Osteocyte (in vitro differentiated cells): ENCODE data around the gene MYO15B. TPM values are rescaled to one million over a fixed set of nuclear protein-coding genes. Genes with fewer than 3 reads are reported as not detected.
A peak's percentile ranks its signal among the peaks of the same experiment; 100 is the strongest.

ENCODE experiments used
- DNase-seq: peaks from one replicate; pipeline ENCODE4 v3.0.0; 2021; ENCODE audit warnings: mixed read lengths; ENCODE audit not compliant: unreplicated experiment; ENCODE audit errors: extremely low spot score
- H3K27ac Mint-ChIP-seq: one replicate; pipeline ENCODE4 v1.8.0; 2021; ENCODE audit warnings: mild to moderate bottlenecking, mixed read lengths; ENCODE audit not compliant: unreplicated experiment
- H3K27me3 Mint-ChIP-seq: one replicate; pipeline ENCODE4 v1.8.0; 2021; ENCODE audit warnings: mixed read lengths; ENCODE audit not compliant: unreplicated experiment
- H3K36me3 Mint-ChIP-seq: one replicate; pipeline ENCODE4 v1.8.0; 2021; ENCODE audit warnings: mixed read lengths; ENCODE audit not compliant: unreplicated experiment
- H3K4me1 Mint-ChIP-seq: one replicate; pipeline ENCODE4 v1.8.0; 2021; ENCODE audit warnings: mixed read lengths; ENCODE audit not compliant: unreplicated experiment
- H3K4me3 Mint-ChIP-seq: one replicate; pipeline ENCODE4 v1.8.0; 2021; ENCODE audit warnings: mild to moderate bottlenecking, moderate library complexity, mixed read lengths; ENCODE audit not compliant: unreplicated experiment
- H3K9me3 Mint-ChIP-seq: one replicate; pipeline ENCODE4 v1.8.0; 2021; ENCODE audit warnings: mixed read lengths; ENCODE audit not compliant: unreplicated experiment
- total RNA-seq: library from RNA; stranded (reverse); gene quantifications from 2 replicates; pipeline ENCODE4 v1.2.1, GENCODE V29; 2021
- TF ChIP-seq, protein P1 (sequence below): fragments of 200-600 bp; sonication (generic); IDR thresholded peaks from 2 replicates; pipeline ENCODE4 v1.5.0; 2021; ENCODE audit warnings: antibody characterized with exemption, mild to moderate bottlenecking, moderate library complexity

MYO15B gene
- total RNA-seq, 1 donor from 2014 or later: 40.8 TPM

DNA sequence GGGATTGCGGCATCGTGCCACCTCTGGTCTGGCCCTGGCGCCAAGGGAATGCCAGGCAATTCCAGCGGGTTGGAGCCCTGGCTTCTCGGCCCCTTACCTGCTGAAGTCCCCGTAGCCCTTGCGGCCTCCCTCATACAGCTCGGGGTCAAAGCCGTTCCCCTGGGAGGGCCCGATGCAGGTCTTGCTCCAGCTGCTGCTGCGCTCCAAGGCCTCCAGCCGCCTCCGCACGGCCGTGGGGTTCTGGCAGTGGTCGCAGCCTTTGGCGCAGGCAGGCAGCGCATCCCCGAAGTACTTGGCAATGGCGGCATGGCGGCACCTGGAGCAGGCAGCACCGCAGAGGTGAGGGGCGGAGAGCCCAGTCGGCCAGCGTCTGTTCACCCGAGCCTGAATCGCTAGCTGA lies 43.8 kb downstream of the MYO15B start:
- Mint-ChIP-seq H3K27ac (no peak overlapping the region), H3K9me3 (no peaks in the 10 kb centered on the region), H3K27me3 (no peaks in the 10 kb centered on the region), H3K4me1 (peaks cover 24% of the 10 kb centered on the region), H3K4me3 (no peak overlapping the region), H3K36me3 (peaks cover 5% of the 10 kb centered on the region)
- DNase-seq: no peak
- TF ChIP-seq, protein P1, sequence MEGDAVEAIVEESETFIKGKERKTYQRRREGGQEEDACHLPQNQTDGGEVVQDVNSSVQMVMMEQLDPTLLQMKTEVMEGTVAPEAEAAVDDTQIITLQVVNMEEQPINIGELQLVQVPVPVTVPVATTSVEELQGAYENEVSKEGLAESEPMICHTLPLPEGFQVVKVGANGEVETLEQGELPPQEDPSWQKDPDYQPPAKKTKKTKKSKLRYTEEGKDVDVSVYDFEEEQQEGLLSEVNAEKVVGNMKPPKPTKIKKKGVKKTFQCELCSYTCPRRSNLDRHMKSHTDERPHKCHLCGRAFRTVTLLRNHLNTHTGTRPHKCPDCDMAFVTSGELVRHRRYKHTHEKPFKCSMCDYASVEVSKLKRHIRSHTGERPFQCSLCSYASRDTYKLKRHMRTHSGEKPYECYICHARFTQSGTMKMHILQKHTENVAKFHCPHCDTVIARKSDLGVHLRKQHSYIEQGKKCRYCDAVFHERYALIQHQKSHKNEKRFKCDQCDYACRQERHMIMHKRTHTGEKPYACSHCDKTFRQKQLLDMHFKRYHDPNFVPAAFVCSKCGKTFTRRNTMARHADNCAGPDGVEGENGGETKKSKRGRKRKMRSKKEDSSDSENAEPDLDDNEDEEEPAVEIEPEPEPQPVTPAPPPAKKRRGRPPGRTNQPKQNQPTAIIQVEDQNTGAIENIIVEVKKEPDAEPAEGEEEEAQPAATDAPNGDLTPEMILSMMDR: no peak

DNA sequence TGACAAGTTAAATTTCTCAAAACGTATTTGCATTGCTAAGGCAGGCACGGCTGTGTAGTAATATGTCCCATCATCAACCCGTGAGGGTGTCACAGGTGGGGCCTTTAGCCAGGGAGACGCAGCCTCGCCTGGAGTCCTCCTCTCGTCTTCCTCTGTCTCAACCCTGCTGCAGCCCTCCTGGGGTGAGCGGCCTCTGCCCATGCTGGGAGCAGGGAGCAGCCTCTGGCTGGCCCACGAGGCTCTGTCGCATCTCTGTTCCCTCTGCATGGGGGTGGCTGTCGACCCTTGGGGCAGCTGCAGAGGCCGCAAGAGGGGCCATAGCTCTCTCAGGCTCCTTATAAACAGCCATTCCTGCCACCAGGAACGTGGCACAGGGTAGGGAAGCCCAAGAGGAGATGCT lies 44.8 kb downstream of the MYO15B start:
- no peak overlapping the region for H3K4me3 Mint-ChIP-seq
- H3K27ac Mint-ChIP-seq: no peak overlapping the region
- TF ChIP-seq, protein P1: no peak
- no peak for DNase-seq
- H3K4me1 Mint-ChIP-seq: peaks cover 24% of the 10 kb centered on the region
- H3K9me3 Mint-ChIP-seq: no peaks in the 10 kb centered on the region
- H3K27me3 Mint-ChIP-seq: no peaks in the 10 kb centered on the region
- H3K36me3 Mint-ChIP-seq: peaks cover 5% of the 10 kb centered on the region

DNA sequence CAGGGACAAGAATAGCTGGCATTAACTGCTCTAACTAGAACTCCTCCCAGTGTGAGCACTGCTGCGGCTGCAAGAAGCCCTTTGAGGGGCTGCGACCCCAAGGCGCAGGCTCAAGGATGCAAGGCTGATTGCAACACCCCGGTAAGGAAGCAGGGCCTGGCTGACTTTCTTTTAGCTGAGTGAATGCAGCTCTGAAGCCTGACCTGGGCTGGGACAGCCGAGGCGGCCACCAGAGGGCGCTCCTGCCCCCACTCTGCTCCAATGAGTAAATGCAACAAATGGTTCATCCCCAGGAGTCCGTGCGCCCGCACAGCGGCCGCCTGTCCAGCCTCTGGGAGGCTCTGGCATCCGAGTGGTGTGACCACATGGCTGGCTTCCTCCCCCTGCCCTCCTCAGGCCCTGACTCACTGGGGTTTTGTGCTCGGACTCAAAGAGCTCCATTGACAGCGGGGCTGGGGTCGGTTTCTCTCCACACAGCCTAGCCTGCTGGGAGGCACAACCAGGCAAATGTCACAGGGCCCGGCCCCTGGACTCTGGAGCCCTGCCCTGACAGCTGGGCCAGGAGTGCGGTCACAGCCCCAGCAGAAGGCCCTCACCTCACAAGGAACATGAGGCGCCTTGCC lies 45.4 kb downstream of the MYO15B start, which contains the start of gene SMIM5:
Gene SMIM5 (plus strand): TSS at position 572 of the 623 bp plus-strand sequence. CDS start 6,768 bp downstream, outside the sequence.
- H3K4me1 Mint-ChIP-seq: peaks cover 24% of the 10 kb centered on the region

DNA sequence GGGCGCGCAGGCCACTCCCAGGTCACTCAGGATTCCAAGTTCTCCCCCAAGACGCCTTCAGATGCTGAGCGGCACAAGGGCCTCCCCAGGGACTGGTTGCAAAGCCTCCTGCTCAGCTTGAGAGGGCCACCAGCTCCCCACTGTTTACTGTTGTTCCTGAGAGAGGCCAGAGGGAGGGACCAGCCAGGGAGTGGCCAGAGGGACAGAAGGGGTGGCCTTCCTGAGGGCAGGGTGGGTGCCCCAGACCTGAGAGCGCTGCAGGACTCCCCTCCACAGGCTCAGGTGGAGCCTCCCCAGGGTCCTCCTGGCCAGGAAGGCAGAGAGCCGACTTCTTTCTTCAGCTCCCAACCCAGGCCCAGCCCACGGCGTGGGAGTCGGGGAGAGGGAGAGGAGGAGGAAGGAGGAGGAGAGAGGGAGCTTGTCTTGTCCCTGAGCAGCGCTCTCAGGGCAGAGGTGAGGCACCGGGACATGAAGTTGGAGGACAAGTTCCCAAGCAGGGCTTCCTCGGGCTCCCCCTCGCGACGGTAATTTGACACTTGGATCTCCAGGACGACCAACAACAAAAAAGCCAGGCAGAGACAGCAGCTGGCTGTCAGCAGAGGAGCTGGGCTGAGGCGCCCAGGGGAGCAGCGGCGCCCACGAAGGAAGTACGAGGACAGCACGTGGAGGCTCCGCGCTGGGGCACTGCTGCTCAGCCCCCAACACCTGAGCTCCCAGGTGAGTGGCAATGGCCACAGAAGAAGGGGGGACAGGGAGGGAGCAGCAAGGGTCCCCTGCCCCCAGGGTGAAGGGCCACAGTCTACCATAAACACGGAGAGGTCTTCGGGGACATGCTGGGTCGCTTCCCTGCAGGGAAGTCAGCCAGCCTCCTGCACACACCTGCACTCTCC lies 46.1 kb downstream of the MYO15B start:
- Mint-ChIP-seq H3K4me1 (peaks cover 24% of the 10 kb centered on the region), H3K27me3 (no peaks in the 10 kb centered on the region), H3K27ac (peak overlapping the region; percentile 84), H3K36me3 (peaks cover 5% of the 10 kb centered on the region), H3K9me3 (no peaks in the 10 kb centered on the region), H3K4me3 (no peak overlapping the region)
- DNase-seq: peak; percentile 96
- TF ChIP-seq, protein P1: peak; percentile 71

More for the DNA sequence above, 45.4 kb downstream of the MYO15B start, which contains the start of gene SMIM5:
- Mint-ChIP-seq H3K27ac (peak within 1 kb of the TSS; percentile 84), H3K36me3 (peaks cover 3% of the 10 kb centered on the region), H3K9me3 (no peaks in the 10 kb centered on the region), H3K4me3 (no peak within 1 kb of the TSS), H3K27me3 (no peaks in the 10 kb centered on the region)
- DNase-seq: peak; percentile 96
- TF ChIP-seq, protein P1: peak; percentile 99

DNA sequence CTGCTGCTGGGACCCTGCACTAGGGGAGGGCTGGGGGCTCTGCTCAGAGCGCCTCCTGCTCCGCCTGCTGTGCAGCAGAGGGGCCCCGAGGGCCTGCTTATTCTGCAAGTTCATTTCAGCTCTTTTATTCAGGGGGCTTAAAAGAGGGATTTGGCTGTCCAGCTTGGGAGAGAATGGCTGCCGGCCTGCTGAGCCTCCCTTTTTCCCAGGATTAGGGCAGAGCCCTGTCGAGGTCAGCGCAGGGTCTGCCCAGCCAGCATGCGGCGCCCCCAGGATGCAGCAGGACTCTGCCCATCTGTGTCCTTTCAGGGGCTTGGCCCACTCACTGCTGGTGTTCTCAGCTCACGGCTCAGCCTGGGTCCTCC lies 46.8 kb downstream of the MYO15B start:
- Mint-ChIP-seq H3K9me3 (no peaks in the 10 kb centered on the region), H3K36me3 (peaks cover 5% of the 10 kb centered on the region), H3K27ac (peak overlapping the region; percentile 84), H3K4me3 (no peak overlapping the region), H3K4me1 (peaks cover 24% of the 10 kb centered on the region), H3K27me3 (no peaks in the 10 kb centered on the region)
- TF ChIP-seq, protein P1: no peak
- no peak for DNase-seq
